NCI-H510A (cell line): ENCODE results near the gene MSGN1.

ENCODE experiments used
- DNase-seq: peaks from one replicate; lab custom pipeline; 2025; lab: John Stamatoyannopoulos, UW

MSGN1 gene

DNA sequence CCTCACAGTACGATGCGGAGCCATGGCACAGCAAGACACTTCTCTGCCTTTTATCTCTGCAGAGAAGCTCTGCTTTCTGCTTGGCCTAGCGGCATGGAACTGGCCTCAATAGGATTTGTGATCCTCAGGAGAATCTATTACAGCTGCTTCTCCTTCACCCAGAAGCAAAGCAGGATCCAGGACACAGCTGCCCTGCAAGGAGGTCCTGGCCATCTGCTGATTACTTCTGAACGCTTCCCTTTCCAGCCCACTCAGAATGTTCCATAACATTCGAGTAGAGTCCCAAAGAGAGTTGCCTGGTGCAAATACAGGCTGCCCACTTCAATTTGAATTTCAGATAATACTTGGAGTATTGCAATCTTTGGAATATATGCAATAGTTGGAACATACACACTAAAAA lies 33.0 kb downstream of the MSGN1 start:
- no peak for DNase-seq

GRCh38 chr2:17850151-17850550 lies 33.9 kb downstream of the MSGN1 start:
- no peak for DNase-seq

DNA sequence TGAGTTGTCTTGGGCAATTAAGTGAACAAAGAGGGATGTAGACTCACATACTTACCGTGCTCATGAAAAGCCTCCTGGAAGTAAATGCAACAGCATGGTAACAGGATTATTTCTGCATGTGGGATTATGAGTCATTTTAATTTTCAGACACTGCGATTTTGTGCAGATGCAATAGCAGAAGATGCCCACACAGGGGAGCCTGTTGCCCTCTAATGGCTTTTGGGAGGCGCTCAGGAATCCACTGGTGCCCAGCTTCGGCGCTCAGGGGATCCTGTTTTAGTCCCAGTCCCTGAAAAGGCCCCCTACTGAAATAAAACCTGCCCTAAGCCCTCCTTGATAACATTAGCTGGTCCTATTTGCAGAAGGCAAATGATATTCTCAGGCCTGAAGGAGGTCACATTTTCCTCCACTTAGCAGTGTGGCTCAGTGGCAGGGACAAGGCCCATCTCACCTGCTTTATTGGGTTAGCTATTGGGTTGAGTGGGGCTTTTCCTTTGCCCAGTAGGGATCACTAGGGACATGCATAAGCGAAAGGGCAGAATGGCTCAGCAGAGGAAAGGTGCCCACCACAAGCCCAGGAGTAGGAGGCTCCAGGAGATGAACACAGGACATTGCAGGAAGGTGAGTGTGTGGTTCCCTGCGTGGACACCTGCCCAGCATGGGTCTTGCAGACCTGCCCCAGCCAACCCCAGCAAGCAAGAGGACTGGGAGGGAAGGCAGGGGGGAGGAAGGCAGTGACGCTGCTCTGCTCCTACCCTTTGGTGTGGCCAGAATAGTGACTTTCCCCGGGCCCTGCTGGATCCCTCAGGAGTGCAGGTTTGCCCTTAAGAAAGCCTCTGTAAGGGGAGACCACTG lies 35.7 kb downstream of the MSGN1 start:
- DNase-seq, result peak; percentile 19

DNA sequence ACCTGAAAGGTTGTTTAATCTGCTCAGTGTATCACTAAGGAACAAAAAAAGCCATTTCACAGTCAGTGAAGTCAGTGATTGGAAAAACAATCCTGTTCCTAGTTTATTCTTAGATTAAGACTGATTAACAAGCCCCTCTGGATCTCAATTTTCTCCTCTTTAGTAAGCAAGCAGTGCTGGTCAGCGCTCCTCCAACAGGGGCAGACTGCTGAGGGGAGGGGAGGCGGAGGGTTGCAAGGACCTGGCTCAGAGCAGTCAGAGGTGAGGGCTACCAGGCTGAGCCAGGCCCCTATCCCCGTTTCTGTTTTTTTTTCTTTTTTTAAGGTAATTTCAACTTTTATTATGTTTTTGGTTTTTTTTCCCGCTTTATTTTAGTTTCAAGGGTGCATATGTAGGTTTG lies 37.5 kb downstream of the MSGN1 start:
- no peak for DNase-seq

- DNase-seq, result no peak
Observed at GRCh38 chr2:17857021-17857420, 40.8 kb downstream of the MSGN1 start.

GRCh38 chr2:17858064-17858463 lies 41.8 kb downstream of the MSGN1 start:
- no peak for DNase-seq

DNA sequence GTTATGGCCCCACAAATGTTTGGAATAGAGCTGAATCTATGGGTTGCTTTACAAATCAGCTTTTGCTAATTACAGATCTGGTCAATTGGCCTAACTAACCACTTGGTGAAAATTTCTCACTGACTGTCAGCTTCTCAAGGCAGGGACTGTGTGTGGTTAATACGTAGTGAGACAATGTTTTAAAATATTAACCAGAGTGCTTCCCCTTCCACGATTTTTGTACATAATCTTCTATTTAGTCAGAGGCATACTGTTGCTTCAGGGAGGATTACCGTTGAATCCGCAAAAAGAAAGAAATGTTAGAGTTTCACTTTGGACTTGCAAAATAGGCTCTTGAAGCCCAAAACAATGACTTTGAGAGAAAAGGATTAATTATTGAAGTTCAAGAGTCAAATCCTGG lies 47.3 kb downstream of the MSGN1 start:
- DNase-seq, result no peak

- no peak for DNase-seq
Observed at GRCh38 chr2:17864676-17865075, 48.4 kb downstream of the MSGN1 start.

GRCh38 chr2:17867133-17867532 lies 50.9 kb downstream of the MSGN1 start:
- no peak for DNase-seq
